Amygdala (tissue), 56 donors: ENCODE results near the gene TOLLIP.
"Not testable (repeated sequence)": the region's sequence is repeated elsewhere in the genome, so short reads cannot be mapped to it uniquely, and the experiment has no call there.

Experiments used
- DNase-seq, 56 donors: peaks; one replicate each; lab custom pipeline; 2025; lab: John Stamatoyannopoulos, UW

The TOLLIP gene

DNA sequence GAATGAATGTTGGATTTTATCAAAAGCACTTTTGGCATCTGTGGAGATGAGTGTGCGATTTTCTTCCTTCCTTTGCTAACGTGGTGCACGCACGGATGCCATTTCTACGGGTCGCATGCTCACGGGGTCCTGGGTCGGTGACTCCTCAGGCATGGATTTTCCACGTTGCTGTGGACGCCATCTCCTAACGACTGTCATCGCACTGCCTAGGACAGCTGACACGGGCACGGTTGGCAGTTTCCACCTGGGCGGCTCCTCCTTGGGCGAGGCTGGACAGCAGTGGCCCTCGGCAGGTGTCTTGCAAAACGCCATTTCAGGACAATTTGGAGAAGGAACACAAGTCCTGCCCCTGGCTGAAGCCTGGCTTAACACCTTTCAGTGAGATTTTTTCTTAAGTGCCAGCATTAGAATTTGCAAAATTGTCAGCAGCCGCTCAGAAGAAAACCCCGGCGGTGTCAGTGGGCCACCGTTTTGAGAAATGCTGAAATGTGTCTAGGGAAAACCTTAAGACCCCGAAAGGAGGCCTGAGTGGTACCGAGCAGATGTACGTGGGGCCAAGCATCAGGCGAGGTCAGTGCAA lies 34.7 kb upstream of the TOLLIP start:
- no peak for DNase-seq

DNA sequence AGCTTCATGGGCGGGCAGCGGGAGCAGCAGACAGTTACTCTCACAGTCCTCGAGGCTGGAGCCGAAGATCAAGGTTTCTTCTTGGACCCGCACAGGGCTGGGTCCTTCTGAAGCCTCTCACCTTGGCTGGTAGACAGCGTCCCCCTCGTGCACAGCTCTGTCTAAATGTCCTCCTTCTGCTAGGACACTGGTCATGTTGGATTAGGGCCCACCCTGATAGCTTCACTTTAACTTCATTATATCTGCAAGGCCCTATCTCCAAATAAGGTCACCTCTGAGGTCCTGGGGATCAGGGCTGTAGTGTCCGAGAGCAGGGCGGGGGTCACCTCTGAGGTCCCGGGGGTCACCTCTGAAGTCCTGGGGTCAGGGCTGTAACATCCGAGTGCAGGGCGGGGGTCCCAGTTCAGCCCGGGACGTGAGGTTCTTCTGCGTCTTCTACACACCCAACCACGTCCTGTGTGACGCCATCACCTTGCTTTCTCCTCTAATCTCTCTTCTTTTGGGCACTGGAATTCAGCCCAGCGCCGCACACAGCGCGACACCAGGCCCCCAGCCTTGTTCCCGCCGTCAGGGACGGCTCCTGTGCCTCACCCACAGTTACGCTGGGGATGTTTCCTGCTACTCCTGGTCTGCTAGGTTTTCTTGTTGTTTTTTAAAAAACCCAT lies 34.1 kb upstream of the TOLLIP start:
- DNase-seq: no peak

DNA sequence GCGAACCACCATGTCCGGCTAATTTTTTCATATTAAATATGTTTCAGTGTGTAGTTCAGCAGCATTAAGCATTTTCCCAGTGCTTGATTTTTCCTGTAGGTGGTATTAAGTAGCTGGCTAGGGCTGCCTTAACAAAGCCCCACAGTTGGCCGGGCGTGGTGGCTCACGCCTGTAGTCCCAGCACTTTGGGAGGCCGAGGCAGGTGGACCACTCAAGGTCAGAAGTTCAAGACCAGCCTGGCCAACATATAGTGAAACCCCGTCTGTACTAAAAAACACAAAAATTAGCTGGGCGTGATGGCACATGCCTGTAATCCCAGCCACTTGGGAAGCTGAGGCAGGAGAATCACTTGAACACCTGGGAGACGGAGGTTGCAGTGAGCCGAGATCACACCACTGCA lies 33.5 kb upstream of the TOLLIP start:
- no peak for DNase-seq

DNA sequence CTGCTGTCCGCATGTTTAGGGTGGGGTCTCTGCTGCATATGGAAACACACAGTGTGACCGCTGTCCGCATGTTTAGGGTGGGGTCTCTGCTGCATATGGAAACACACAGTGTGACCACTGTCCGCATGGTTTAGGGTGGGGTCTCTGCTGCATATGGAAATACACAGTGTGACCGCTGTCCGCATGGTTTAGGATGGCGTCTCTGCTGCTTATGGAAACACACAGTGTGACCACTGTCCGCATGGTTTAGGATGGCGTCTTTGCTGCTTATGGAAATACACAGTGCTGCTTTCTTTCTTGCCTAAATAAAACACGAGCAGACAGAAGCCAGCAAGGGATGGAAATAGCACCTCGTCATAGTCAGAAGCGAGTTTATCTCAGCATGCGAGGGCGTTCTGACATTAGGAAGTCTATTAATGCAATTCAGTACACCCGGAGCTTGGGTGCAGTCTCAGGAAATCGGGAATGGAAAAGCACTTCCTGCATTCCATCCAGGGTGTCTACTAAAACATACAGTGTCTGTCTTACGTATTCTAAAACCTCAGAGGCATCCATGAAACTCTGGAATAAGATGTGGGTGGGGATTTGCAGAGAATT lies 32.6 kb upstream of the TOLLIP start:
- peak in 15 of 56 donors; percentile 8 to 65 (median 41) for DNase-seq

DNA sequence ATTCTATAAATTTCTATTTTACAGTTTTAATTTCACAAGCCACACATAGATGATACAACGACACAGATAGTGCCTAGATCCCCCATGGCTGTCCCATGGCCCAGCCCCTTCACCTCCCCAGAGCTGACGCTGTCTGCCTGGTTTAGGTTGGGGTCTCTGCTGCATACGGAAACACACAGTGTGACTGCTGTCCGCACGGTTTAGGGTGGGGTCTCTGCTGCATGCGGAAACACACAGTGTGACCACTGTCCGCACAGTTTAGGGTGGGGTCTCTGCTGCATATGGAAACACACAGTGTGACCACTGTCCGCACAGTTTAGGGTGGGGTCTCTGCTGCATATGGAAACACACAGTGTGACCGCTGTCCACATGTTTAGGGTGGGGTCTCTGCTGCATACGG lies 31.8 kb upstream of the TOLLIP start:
- not testable (repeated sequence) for DNase-seq

DNA sequence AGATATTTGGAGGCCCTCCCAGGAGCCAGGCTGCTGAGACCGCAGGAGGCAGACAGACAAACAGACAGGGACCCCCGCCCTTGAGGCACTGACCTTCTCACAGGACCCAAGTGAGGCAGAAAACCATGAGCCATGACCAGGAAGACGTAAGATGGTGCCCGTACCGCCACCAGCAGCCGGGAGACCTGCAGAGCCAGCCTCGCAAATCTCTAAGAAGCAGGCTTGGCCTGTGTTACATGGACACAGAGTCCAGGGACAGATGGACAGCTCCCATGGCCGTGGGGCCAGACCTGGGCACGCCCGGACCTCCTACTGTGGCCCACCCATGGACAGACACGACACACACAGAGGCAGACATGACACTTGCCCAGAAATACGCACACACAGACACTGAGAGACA lies 30.7 kb upstream of the TOLLIP start:
- no peak for DNase-seq

DNA sequence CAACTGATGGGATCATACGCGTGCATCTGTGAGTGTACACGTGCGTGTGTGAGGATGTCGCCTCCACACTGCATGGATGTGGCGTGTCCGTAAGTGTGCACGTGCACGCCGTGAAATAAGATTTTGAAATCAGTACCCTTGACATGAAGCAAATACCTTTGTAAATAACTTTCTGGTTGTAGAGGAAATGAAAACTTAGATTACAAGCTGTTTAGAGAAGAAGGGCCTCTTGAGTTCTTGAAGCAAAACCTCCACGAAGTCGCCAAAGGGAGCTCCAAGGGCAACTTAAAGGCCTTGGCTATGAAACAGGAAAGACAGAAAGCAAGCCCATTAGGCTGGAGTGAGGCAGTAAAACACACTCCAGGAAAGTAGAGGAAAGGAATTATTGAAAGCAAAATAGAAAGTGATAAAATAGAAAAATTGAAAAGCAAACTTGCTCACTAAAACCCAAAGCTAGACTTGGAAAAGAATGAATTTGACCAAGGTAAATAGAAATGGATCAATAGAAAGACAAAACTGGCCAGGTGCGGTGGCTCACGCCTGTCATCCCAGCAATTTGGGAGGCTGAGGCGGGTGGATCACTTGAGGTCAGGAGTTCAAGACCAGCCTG lies 29.7 kb upstream of the TOLLIP start:
- DNase-seq: no peak

DNA sequence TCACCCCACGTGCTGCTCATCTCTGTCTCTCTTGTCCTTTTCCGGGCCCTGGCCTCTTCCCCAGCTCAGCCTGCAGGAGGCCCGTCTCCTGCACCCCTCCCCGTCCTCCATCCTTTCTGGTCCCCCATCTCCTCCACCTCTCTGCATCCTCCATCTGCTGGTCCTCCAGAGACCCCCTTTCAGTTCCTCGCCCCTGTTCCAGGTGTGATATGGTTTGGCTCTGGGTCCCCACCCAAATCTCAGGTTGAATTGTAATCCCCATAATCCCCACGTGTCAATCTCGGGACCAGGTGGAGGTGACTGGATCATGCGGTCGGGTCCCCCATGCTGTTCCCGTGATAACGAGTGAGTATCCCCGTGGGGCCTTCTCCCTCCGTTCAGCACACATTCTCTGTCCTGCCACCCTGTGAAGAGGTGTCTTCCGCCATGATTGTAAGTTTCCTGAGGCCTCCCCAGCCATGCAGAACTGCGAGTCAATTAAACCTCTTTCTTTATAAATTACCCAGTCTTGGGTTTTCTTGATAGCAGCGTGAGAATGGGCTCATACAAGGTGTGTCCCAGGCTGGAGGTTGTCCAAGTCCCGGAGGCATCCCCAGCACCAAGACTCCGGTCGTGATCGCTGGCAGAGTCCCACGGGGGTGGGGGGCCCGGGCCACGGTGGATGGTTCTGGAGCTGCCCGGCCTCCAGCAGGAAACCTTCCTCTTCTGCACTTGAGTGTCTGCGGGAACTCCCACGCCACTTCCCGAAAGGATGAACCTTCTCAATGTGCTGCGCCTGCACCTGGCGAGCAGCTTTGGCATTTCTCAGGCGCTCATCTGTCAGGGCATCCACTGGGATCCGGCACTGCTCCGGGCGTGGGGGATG lies 29.0 kb upstream of the TOLLIP start:
- DNase-seq: peak in 1 of 56 donors; percentile 14

DNA sequence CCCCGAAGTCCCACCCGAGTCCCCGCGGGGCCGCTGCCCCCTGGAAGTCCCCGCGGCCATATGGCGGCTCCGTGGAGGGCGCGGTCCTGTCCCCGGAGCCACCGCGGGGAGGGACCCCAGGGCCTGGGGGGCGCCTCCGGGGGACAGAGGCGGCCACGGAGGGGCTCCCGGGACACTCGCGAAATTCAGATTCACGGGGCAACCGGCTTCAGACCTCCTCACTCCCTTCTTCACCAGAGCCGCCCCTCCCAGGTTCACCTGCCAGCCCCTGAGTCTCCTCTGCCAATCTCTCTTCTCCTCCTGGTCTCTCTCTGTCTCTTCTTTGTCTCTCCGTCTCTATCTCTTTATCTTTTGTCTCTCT lies 28.2 kb upstream of the TOLLIP start:
- DNase-seq: no peak

DNA sequence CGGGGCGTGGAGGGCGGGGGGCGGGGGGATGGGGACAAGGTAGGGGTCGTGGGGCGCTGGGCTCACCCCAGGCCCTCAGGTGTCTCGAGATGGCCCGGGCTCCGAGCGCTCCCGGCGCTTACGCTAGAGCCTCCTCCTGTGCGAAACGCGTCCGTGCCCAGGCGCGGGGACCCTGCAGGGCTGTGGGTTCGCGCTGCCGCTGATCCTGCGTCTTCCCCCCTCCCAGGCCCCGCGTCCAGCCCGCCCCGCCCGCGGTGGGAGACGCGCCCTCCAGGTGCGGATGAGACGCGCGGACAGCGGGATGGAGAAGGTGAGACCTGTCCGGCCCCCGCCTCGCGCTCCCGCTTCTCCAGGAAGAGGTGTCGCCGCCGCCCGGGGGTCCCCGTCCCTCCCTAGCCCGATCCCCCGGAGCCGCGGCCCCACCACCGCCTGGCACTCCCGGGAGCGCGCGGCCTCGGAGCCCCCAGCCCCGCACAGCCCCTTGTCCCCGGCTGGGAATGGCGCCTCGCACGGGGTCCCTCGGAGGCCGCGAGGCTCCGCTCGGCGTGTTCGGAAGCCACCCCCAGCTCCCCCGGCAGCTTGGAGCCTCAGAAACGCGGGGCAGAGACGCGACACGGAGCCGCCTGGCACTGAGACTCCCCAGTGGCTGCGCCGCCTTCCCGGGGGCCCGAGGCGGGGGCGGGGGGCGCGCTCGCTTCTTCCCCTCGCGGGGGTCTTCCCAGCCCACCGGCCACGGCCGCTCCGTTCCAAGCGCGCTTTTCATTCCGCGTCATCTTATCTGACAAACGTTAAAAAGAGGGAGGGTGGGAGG lies 27.6 kb upstream of the TOLLIP start:
- DNase-seq: peak in 6 of 56 donors; percentile 27 to 48 (median 34)

DNA sequence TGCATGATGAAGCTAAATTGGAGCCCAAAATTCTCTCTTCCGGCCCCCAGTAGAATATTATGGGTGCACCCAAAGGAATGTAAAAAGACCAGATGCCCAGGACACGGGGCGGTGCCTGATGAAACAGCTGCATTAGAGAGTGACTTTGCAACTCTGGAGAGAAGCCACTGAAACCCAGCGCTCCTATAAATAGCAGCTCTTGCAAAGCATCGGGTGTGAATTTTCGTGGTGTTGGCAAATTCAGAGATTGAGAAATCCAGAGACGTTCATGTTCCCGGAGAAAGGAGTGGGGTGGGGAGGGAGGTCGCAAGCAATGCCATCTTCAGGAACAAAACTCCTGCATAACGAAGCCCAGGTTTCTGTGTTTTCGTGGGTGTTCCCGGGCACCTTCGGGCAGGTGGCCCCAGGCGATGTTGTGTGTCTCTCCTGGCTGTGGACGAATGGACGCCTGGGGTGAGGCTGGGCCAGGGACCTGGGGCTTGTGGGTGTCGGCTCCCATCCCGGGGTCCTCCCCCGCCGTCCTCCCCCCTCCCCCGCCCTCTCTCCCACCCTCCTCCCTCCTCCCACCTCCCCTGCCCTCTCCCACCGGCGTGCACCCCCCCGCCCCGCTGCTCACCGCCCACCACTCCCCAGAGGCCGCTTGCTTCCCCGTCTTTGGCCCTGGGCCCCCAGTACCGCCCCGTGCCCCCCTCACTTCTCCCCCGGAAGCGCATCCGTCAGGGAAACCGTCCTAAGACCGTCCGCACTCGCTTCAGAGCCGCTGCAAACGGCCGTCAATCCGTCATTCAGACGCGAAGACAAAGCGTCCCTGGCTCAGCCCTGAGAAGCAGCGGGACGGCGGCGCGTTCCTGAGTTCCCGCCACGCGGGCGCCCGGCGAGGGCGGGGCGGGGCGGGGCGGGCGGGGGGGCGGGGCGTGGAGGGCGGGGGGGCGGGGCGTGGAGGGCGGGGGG lies 26.7 kb upstream of the TOLLIP start:
- peak in 23 of 56 donors; percentile 10 to 66 (median 40) for DNase-seq

DNA sequence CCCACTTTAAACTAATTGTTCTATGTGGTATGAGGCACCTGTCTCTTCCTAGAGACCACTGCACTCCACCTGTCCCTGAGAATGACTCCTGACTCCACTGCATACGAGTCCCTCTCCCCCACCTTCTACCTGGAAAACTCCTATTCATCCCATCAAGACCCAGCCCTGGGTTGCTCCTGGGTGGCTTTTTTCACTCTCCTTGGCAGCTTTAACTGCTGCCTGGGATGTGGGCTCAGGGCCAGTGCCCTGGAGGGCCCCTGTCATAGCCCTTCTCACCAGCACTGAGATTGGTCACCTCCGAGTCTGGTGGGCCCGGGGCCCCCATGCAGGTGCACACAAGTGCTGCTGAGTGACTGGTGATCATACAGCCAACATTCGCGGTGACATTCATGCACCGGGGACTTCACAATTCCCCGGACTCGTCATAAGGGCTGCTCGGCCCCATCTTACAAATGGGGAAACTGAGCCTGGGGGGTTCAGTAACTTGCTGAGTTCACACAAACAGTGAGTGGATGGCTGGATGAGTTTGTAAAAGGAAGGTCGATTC lies 25.9 kb upstream of the TOLLIP start:
- DNase-seq: no peak

DNA sequence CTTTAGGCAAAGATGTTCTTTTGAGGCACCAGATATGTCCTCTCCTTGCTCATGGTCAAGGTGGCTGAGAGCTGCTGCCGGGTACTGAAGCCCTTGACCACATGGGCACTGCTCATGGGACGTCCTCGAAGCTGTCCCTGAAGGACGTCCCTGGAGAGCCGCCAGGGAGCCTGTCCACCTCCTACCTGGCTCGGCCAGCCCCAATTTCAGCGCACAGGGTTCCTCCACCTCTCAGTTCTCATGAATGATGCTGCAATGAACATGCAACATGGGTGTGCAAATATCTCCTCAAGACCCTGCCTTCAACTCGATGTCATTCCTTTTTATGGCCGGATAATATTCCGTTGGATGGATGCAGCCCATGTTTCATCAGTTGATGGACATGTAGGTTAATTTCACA lies 24.4 kb upstream of the TOLLIP start:
- no peak for DNase-seq

DNA sequence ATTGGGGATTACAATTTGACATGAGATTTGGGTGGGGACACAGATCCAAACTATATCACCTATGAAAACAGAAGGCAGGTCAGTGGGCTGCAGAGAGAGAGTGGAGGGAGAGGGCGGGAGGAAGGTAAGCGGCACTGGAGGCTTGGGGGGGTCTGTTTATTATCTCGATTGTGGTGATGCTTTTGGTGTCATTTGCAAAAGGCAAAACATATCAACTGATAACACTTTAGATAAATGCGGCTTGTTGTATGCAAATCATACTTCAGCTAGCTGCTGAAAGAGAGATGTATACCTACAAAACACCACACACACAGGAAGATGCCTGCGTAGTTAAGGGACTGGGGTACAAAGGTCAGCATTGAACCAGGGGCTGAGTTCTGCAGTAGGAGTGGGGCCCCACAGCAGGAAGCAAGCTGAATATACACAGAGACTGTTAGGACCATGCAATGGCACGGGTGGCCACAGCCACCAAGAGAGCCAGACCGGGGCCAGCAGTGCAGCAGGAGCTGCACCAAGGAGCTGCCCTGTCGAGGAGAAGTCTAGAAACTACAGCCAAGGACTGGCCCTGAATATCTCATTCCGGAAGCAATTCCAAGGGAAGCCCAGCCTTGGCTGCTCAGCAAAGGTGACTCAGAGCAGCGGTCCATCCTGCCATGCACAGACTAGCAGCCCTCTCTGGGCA lies 23.8 kb upstream of the TOLLIP start:
- no peak for DNase-seq

DNA sequence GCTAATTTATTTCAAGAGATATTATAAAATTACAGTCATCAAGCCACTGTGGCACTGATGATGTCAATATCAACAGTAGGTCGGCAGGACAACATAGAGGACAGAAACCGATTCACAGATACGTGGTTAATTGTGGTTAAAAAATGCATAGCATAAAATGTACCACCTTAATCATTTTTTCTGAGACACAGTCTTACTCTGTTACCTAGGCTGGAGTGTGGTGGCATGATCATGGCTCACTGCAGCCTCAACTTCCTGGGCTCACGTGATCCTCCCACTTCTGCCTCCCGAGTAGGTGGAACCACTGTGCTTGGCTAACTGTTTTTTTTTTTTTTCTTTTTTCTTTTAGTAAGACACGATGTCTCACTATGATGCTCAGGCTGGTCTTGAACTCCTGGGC lies 21.0 kb upstream of the TOLLIP start:
- DNase-seq: no peak

DNA sequence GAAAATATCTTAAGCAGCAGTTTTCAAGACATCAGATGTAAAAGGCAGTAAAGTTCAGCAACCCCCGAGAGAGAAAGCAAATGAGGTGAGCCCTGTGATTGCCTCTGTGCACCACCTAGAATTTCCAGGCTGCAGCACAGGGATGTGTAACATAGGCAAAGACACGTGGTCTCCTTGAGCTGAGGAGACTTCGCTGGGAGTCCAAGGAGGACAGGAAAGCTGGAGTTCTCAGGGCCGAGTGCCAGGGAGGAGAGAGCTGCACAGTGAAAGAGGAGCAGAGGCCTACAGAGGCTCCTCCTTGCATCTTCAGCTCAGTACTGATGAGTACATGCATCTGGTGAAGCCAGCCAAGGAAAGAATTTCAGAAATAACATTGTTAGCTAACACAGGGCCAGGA lies 17.6 kb upstream of the TOLLIP start:
- no peak for DNase-seq

DNA sequence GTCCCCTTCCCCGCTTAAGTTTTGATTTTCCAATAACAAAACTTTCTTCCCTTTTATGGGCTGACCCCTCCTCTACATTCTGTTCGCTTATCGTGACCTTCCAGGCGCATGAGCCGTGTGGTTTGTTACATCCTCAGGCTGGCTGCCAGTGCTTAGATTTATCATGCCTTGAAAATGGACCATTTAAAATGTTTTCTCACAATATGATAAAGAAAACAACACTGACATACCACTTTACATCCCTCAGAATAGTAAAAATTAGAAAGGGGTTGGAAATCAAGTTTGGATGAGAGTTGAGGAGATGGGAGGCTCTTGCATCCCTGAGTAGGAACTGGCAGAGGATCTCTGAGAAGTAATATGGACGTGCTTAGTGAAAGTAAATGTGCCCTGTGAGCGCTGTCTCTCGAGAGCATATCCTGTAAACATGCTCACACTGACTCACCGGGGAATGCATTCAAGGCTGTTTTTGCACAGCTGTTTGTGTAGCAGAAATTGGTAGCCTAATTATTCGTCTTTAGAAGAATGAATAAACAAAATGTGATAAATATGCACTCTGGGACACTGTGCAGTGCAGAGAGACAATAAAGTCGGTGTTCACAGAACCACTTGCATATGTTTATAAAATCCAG lies 17.1 kb upstream of the TOLLIP start:
- DNase-seq: no peak

DNA sequence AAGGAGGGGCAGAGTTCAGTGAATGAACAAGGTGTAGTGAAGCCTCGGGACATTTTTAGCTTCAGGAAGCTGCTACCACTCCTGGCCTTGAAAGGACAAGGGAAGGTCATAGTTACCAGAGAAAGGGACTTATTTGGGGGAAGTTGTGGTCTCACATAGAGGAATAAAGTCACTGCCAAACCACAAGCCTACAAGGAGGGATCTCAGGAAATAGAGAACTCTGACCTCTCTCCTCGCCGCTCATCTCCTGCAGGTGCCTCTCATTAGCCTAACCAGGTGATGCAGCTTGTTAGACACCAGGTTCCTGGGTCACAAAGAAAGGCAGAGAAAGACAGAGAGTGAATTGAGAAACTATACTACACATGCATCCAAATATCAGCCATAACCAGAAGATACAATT lies 14.3 kb upstream of the TOLLIP start:
- DNase-seq: no peak
